HG03139 (cell line): Measurements from ENCODE around the gene CAMK2G.
A peak's percentile ranks its signal among the peaks of the same experiment; 100 is the strongest.
"Not testable (repeated sequence)": the region's sequence is repeated elsewhere in the genome, so short reads cannot be mapped to it uniquely, and the experiment has no call there.

Source experiments
- ATAC-seq: cut with Tn5 transposase; IDR thresholded peaks from one replicate; pipeline ENCODE4 v1.9.1; 2021; ENCODE audit not compliant: unreplicated experiment

CAMK2G gene

GRCh38 chr10:73905256-73906020 lies 31.1 kb upstream of the CAMK2G start:
- no peak for ATAC-seq

DNA sequence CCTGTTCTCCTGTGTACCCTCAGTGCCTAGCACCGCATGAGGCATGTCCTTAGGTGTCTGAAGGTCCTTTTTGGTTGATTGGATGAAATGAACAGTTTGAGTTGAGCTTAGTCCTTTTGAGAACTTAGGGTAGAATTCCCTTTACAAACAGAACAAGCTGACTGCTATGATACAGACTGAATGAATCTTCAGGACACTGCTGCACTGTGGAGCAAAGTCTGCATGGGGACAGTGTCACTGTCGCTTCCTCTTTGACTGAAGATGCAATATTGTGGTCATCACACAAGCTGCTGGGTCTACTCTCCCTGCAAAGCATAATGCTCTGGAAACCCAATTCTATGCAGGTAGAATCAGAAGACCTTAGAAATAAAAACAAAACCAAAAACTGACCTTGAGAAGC lies 28.0 kb upstream of the CAMK2G start:
- no peak for ATAC-seq

DNA sequence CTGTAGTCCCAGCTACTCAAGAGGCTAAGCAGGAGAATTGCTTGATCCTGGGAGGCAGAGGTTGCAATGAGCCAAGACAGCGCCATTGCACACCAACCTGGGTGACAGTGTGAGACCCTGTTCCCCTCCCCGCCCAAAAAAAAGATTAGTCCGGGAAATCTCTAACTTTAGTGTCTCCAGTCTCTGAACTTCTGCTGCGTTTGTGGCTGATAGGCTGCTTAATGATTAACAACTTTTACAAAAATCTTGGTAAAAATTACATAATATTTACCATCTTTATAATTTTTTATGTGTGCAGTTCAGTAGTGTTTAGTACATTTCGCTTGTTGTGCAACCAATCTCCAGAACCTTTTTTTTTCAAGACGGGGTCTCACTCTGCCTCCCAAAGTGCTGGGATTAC lies 26.9 kb upstream of the CAMK2G start:
- no peak for ATAC-seq

- ATAC-seq, result no peak
These were observed 25.7 kb upstream of the CAMK2G start for GRCh38 chr10:73900064-73900463.

GRCh38 chr10:73899423-73899822 lies 25.1 kb upstream of the CAMK2G start:
- no peak for ATAC-seq

- ATAC-seq, result no peak
These were observed 24.5 kb upstream of the CAMK2G start for GRCh38 chr10:73898730-73899410.

GRCh38 chr10:73897693-73898092 lies 23.3 kb upstream of the CAMK2G start:
- ATAC-seq, result no peak

GRCh38 chr10:73895381-73895780 lies 21.0 kb upstream of the CAMK2G start:
- not testable (repeated sequence) for ATAC-seq

- no peak for ATAC-seq
These were observed 20.1 kb upstream of the CAMK2G start for GRCh38 chr10:73894245-73894971.

- no peak for ATAC-seq
These were observed 19.1 kb upstream of the CAMK2G start for GRCh38 chr10:73893426-73893825.

GRCh38 chr10:73892310-73893030 lies 18.1 kb upstream of the CAMK2G start:
- no peak for ATAC-seq

- no peak for ATAC-seq
These were observed 17.2 kb upstream of the CAMK2G start for GRCh38 chr10:73891540-73891939.

DNA sequence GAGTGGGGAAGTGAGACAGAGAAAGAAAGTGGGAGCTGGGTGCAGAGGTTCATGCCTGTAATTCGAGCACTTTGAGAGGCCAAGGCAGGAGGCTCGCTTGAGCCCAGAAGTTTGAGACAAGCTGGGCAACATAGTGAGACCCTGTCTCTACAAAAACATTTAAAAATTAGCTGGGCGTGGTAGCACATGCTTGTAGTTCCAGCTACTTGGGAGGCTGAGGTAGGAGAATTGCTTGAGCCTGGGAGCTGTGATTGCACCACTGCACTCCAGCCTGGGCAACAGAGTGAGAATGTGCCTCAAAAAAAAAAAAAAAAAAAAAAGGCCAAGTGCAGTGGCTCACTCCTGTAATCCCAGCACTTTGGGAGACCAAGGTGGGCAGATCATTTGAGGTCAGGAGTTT lies 16.5 kb upstream of the CAMK2G start:
- ATAC-seq, result not testable (repeated sequence)

DNA sequence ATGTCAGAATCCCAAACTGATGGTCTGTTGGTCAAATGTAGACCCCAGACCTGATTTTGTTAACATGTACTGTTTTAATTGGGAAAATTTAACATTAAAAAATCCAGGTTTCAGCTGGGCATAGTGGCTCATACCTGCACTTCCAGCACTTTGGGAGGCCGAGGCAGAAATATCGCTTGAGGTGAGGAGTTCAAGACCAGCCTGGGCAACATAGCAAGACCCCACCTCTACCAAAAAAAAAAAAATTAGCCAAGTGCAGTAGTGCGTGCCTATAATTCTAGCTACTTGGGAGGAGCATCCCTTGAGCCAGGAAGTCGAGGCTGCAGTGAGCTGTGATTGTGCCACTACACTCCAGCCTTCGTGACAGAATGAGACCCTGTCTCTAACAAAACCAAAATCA lies 15.9 kb upstream of the CAMK2G start:
- no peak for ATAC-seq

DNA sequence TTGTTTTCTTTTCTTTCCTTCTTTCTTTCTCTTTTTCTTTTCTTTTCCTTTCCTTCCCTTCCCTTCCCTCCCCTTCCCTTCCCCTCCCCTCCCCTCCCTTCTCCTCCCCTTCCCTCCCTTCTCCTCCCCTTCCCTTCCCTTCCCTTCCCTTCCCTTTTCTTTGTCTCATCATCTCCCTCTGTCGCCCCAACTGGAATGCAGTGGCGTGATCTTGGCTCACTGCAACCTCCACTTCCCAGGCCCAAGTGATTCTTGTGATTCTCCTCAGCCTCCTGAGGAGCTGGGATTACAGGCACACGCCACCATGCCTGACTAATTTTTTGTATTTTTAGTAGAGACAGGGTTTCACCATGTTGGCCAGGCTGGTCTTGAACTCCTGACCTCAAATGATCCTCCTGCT lies 15.1 kb upstream of the CAMK2G start:
- not testable (repeated sequence) for ATAC-seq

- no peak for ATAC-seq
These were observed 14.7 kb upstream of the CAMK2G start for GRCh38 chr10:73889014-73889413.

GRCh38 chr10:73888514-73888913 lies 14.2 kb upstream of the CAMK2G start:
- no peak for ATAC-seq

GRCh38 chr10:73887294-73888039 lies 13.1 kb upstream of the CAMK2G start:
- ATAC-seq, result no peak

DNA sequence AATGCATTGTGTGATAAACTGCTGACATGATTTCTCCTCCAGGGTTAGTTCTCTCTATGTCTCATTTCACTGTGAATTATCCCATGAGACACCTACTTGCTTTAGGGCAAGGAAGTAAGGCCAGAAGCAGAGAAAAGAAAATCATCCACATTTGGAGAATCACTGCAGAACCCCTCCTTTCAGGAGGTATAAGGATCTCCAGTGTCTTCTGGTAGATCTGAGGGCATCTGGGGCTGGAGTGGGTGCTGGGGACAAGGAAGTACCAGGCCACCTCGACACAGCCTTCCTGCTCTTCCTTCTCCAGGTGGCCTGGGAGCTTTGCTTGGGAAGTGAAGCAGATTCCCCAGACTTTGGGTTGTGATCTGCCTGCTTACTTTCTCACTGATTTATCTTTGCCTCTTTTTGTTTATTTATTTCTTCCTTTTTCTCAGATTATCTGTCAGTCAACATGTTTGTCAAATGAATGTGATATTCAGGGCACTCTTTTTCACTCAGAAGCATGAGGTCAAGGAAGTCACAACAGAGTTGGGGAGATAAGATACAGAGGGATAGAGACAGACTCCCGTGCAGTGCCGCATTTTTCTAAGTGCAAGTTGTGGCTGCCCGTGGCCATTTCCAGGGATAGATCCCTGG lies 12.4 kb upstream of the CAMK2G start:
- ATAC-seq, result no peak

GRCh38 chr10:73886085-73886529 lies 11.8 kb upstream of the CAMK2G start:
- peak; percentile 67 for ATAC-seq
